Measurements from ENCODE around the gene PLEKHG1.

GRCh38 chr6:150616586-150616985, 16.9 kb downstream of the PLEKHG1 start:
- TF ChIP-seq TCF4 (CRISPR knock-in tag; IDR thresholded peaks at IDR 0.05; ENCODE audit: borderline replicate concordance) (no peak), TOX (CRISPR knock-in tag; IDR thresholded peaks at IDR 0.05; ENCODE audit: borderline replicate concordance) (no peak), ISL1 (CRISPR knock-in tag; IDR thresholded peaks at IDR 0.05) (no peak), TSHZ2 (CRISPR knock-in tag; IDR thresholded peaks at IDR 0.05) (no peak), ARNTL (CRISPR knock-in tag; IDR thresholded peaks at IDR 0.05; ENCODE audit: borderline replicate concordance, low read depth) (no peak), OSR1 (CRISPR knock-in tag; IDR thresholded peaks at IDR 0.05) (no peak), PPARA (CRISPR knock-in tag; IDR thresholded peaks at IDR 0.05; ENCODE audit: borderline replicate concordance) (no peak), ZNF70 (CRISPR knock-in tag; IDR thresholded peaks at IDR 0.05) (no peak), ZNF8 (CRISPR knock-in tag; IDR thresholded peaks at IDR 0.05) (no peak), CREB5 (CRISPR knock-in tag; IDR thresholded peaks at IDR 0.05; ENCODE audit: low read depth) (no peak), ZNF565 (CRISPR knock-in tag; conservative IDR thresholded peaks at IDR 0.05; ENCODE audit: low read depth) (no peak)
